Loucy (cell line): Measurements from ENCODE around the gene ARMC5.

ENCODE experiments used
- H2AFZ ChIP-seq: fragments of 200-600 bp; sonication (generic); 2 replicates; pipeline ENCODE4 v1.6.0; 2016; ENCODE audit warnings: antibody characterized with exemption, mild to moderate bottlenecking, low read length, moderate library complexity
- H3F3A ChIP-seq: fragments of 200-600 bp; 2 replicates; pipeline ENCODE4 v1.6.0; 2016; ENCODE audit warnings: antibody characterized with exemption, low read depth, mild to moderate bottlenecking
- H3K27me3 ChIP-seq: fragments of 200-600 bp; sonication (generic); 2 replicates; pipeline ENCODE4 v1.6.1; 2014; ENCODE audit warnings: low read length, mild to moderate bottlenecking; ENCODE audit not compliant: insufficient read depth, poor library complexity, severe bottlenecking
- H3K36me3 ChIP-seq: fragments of 200-600 bp; sonication (generic); 2 replicates; pipeline ENCODE4 v1.6.1; 2016; ENCODE audit warnings: low read length; ENCODE audit not compliant: insufficient read depth
- H3K4me1 ChIP-seq: fragments of 200-600 bp; sonication (generic); 2 replicates; pipeline ENCODE4 v1.5.1; 2014; ENCODE audit warnings: low read length, mild to moderate bottlenecking; ENCODE audit not compliant: insufficient read depth, poor library complexity, severe bottlenecking
- H3K4me2 ChIP-seq: fragments of 200-600 bp; sonication (generic); 2 replicates; pipeline ENCODE4 v1.6.0; 2014; ENCODE audit warnings: antibody characterized with exemption, low read length, low read depth, mild to moderate bottlenecking; ENCODE audit not compliant: poor library complexity, severe bottlenecking
- H3K4me3 ChIP-seq: fragments of 200-600 bp; sonication (generic); 2 replicates; pipeline ENCODE4 v1.5.1; 2014; ENCODE audit warnings: low read length, mild to moderate bottlenecking, mixed read lengths; ENCODE audit not compliant: poor library complexity, severe bottlenecking
- H3K79me2 ChIP-seq: fragments of 200-600 bp; sonication (generic); 2 replicates; pipeline ENCODE4 v1.6.1; 2014; ENCODE audit warnings: low read length; ENCODE audit not compliant: insufficient read depth
- H3K9ac ChIP-seq: fragments of 200-600 bp; sonication (generic); 2 replicates; pipeline ENCODE4 v1.6.0; 2014; ENCODE audit warnings: mild to moderate bottlenecking, low read depth, low read length, moderate library complexity; ENCODE audit not compliant: poor library complexity, severe bottlenecking
- H3K9me2 ChIP-seq: fragments of 200-600 bp; sonication (generic); replicated peaks from 2 replicates; pipeline ENCODE4 v1.6.1; 2016; ENCODE audit warnings: low read depth, low read length, mixed read lengths
- H3K9me3 ChIP-seq: fragments of 200-600 bp; sonication (generic); 2 replicates; pipeline ENCODE4 v1.6.1; 2014; ENCODE audit warnings: mild to moderate bottlenecking, antibody characterized with exemption, low read length, low read depth; ENCODE audit not compliant: insufficient read depth
- H4K20me1 ChIP-seq: fragments of 200-600 bp; sonication (generic); 2 replicates; pipeline ENCODE4 v1.6.0; 2014; ENCODE audit warnings: antibody characterized with exemption, low read length, mild to moderate bottlenecking; ENCODE audit not compliant: insufficient read depth, poor library complexity, severe bottlenecking
- EZH2phosphoT487 ChIP-seq: fragments of 200-600 bp; IDR thresholded peaks from 2 replicates; pipeline ENCODE4 v1.6.1; 2018; ENCODE audit warnings: antibody characterized with exemption, mild to moderate bottlenecking, moderate library complexity, borderline replicate concordance
- TF ChIP-seq, protein P1 (sequence below): fragments of 200-600 bp; sonication (generic); conservative IDR thresholded peaks from 2 replicates; pipeline ENCODE4 v1.5.1; 2014; ENCODE audit warnings: mild to moderate bottlenecking, antibody characterized with exemption, low read length

The ARMC5 gene, protein sequence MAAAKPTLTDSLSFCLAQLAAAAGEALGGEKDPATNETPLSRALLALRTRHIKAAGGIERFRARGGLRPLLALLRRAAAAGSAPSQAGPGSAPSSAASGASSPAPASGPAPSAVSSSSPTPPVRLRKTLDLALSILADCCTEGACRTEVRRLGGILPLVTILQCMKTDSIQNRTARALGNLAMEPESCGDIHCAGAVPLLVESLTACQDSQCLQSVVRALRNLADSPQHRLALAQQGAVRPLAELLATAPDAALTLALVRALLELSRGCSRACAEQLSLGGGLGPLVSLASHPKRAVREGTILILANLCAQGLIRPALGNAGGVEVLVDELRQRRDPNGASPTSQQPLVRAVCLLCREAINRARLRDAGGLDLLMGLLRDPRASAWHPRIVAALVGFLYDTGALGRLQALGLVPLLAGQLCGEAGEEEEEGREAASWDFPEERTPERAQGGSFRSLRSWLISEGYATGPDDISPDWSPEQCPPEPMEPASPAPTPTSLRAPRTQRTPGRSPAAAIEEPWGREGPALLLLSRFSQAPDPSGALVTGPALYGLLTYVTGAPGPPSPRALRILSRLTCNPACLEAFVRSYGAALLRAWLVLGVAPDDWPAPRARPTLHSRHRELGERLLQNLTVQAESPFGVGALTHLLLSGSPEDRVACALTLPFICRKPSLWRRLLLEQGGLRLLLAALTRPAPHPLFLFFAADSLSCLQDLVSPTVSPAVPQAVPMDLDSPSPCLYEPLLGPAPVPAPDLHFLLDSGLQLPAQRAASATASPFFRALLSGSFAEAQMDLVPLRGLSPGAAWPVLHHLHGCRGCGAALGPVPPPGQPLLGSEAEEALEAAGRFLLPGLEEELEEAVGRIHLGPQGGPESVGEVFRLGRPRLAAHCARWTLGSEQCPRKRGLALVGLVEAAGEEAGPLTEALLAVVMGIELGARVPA

DNA sequence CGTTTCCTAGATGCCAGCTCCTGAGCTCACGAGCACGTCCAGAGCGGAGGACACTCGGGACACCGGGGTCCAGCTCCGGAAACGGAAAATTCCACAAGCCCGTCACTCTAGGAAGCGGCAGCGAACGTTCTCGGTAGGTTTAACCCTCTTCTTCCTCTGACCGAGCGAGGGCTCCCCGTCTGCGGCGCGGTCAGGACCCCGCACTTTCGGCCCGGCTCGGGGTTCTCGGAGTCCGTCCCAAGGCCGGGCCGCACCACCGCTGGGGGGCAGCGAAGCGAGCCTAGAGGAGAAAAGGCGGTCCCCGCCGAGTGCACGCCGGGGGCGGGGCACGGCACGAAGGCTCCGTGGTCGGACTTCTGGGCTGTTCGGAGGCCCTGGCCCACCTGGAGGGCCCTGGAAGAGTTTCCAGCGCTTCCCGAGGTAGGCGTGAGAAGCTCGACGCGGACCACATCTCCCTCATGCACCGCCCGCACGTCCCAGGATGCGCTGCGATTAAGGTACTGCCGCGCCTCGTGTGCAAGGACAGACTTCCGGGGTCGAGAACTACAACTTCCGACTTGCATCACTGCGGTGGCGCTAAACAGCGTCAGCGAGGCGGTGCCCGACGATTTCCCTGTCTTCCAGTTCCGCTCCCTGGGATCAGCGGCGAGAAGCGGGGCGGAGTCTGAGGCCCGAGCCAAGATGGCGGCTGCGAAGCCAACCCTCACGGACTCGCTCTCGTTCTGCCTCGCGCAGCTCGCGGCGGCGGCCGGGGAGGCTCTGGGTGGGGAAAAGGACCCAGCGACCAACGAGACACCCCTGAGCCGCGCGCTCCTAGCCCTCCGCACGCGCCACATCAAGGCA, at the start of gene ARMC5:
Gene ARMC5, plus strand, starts transcription at position 658 of the 843 bp plus-strand sequence. Its CDS starts 24 bp downstream, at position 682.
- Histone ChIP-seq H2AFZ (peak within 1 kb of the TSS; percentile 70), H3K79me2 (peaks cover 59% of the 10 kb centered on the region), H3K27me3 (no peaks in the 10 kb centered on the region), H3K9me3 (no peaks in the 10 kb centered on the region), H3K4me1 (peaks cover 42% of the 10 kb centered on the region), H4K20me1 (peaks cover 43% of the 10 kb centered on the region), H3K9ac (peak within 1 kb of the TSS; percentile 94), H3K9me2 (no peaks in the 10 kb centered on the region), H3K4me3 (peak within 1 kb of the TSS; percentile 94), H3K4me2 (peak within 1 kb of the TSS; percentile 99), H3F3A (peaks cover 6% of the 10 kb centered on the region), H3K36me3 (peaks cover 19% of the 10 kb centered on the region; the same call in 1 of the 2 replicates)
- TF ChIP-seq, protein P1, sequence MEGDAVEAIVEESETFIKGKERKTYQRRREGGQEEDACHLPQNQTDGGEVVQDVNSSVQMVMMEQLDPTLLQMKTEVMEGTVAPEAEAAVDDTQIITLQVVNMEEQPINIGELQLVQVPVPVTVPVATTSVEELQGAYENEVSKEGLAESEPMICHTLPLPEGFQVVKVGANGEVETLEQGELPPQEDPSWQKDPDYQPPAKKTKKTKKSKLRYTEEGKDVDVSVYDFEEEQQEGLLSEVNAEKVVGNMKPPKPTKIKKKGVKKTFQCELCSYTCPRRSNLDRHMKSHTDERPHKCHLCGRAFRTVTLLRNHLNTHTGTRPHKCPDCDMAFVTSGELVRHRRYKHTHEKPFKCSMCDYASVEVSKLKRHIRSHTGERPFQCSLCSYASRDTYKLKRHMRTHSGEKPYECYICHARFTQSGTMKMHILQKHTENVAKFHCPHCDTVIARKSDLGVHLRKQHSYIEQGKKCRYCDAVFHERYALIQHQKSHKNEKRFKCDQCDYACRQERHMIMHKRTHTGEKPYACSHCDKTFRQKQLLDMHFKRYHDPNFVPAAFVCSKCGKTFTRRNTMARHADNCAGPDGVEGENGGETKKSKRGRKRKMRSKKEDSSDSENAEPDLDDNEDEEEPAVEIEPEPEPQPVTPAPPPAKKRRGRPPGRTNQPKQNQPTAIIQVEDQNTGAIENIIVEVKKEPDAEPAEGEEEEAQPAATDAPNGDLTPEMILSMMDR = peak; percentile 65
- no peak for TF ChIP-seq EZH2phosphoT487

DNA sequence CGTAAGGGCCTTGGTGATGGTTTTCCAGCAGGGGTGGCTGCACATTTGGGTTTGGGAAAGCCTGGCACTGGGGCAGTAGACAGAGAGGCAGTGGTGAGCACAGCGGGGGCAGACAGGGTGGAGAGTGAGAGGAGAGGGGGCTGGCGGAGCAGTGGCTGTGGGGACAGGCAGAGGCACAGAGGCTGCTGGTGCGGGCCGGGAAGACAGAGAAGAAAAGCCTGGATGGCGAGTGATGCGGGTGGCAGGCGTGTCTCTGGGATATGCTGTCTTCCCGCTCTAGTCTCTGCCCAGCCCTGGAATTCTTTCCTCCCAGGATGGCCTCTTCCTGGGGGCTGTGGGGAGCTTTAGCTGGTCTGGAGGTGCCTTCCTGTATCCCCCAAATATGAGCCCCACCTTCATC, 49.2 kb upstream of the ARMC5 start:
- TF ChIP-seq, protein P1 = no peak
- no peak for TF ChIP-seq EZH2phosphoT487

More for the DNA sequence above, 49.2 kb upstream of the ARMC5 start:
- Histone ChIP-seq H3K4me1 (no peaks in the 10 kb centered on the region), H3K36me3 (no peaks in the 10 kb centered on the region), H4K20me1 (no peaks in the 10 kb centered on the region), H3K4me3 (no peak overlapping the region), H3K4me2 (no peak overlapping the region), H3K9me3 (no peaks in the 10 kb centered on the region), H3F3A (no peaks in the 10 kb centered on the region), H3K9ac (no peak overlapping the region), H3K9me2 (no peaks in the 10 kb centered on the region), H3K27me3 (no peaks in the 10 kb centered on the region), H3K79me2 (no peaks in the 10 kb centered on the region), H2AFZ (no peak overlapping the region)
